ENCODE data around the gene GORASP2.
"Not testable (repeated sequence)": the region's sequence is repeated elsewhere in the genome, so short reads cannot be mapped to it uniquely, and the experiment has no call there.

The GORASP2 gene

DNA sequence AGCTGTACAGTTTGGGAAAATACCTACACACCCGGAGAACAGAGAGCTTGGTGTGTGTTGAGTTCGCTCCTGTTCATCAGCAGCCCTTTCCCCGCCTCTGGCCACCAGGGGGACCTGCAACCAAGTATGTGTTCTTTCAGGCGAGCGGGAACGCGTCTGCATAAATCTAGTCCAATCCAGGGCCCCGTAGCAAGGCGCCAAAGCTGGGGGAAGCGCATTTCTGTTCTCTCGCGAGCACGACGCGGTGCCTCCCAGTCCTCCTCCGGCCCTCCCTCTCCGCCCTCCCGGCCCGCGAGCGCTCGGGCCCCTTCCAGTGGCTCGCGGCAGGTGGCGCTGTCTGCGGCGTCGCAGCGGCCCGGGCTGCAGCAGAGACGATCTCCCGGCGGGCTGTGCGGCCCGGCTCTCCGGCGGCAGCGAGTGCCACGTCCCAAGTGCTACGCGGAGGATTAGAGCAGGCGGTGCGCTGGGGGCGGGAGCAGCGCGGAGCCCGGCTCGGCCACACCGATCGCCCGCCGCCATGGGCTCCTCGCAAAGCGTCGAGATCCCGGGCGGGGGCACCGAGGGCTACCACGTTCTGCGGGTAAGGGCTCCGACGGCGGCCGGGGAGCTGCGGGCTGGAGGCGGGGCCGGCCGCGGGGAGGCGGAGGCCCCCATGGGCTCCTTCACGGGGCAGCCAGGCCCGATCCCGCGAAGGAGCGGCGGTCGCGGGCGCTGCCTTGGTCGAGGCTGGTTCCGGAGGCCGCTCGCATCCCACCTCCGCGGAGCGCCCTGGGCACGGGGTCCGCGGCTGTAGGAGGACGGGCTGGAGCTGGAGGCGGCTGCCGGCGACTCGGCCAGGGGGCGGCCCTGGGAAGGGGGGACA is at the start of gene GORASP2:
Gene GORASP2 (plus strand): TSS at position 430 of the 862 bp plus-strand sequence. CDS start 88 bp downstream, at position 518.
- DNase-seq (ENCODE audit: low read depth in 3 of 3) = peak; percentile 84 to 96 (median 94)

DNA sequence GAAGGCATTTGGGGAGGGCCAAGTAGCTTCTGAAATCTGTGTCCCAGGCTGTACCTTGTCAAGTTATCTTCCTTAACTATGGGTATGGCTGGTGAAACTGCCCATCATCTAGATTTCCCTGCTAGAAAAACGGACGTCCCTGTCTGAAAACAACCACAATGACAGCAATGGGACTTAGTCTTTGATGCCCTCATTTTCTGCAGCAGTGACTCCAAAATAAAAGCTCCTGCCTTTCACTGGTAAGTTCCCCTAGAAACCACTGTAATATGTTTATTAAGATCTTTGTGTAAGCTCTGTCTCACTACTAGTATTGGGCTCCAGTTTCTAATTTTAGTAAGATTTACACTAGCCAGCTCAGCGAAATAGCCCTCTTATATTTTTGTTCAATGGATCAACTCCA is 47.2 kb upstream of the GORASP2 start:
- no peak for DNase-seq (ENCODE audit: low read depth in 3 of 3)

- no peak for DNase-seq (ENCODE audit: low read depth in 3 of 3)
These were observed 46.3 kb upstream of the GORASP2 start for GRCh38 chr2:170882758-170883157.

DNA sequence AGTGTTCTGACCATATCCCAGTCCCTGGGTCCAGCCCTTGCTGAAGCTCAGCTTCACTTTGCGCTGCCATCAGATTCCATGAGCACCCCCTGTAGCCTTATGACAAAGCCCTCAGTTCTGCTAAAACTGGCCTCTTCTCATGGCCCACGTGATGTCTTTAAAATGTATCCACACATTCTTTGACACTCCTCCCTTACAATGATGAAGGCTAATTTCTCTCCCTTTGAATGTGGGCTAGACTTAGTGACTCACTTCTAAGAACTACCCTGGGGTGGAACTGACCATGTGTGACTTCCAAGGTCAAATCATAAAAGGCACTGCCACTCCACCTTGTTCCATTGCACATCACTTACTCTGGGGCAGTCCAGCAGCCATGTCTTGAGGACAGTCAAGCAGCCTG is 45.4 kb upstream of the GORASP2 start:
- DNase-seq (ENCODE audit: low read depth in 3 of 3) = no peak

- no peak for DNase-seq (ENCODE audit: low read depth in 3 of 3)
These were observed 43.8 kb upstream of the GORASP2 start for GRCh38 chr2:170885130-170885791.

GRCh38 chr2:170886386-170886785 is 42.7 kb upstream of the GORASP2 start:
- DNase-seq (ENCODE audit: low read depth in 3 of 3) = no peak

DNA sequence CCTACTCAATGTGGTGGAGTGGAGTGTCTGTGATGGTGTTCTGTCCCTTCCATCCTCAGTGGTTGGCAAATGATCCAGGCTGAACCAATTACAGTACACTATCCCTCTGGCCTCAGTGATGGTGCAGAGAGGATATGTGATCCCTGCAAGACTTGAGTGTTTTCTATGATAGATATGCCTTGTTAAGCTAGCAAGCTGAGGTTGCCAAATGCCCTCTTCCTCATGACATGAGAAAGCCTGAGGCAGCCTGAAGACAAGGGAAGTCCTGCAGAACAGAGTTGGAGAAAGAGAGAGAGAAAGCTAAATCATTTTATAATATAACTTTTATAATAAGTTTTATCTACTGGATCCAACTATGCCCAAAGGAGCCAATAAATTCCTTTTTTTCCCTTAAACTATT is 41.6 kb upstream of the GORASP2 start:
- no peak for DNase-seq (ENCODE audit: low read depth in 3 of 3)

- no peak for DNase-seq (ENCODE audit: low read depth in 3 of 3)
These were observed 41.2 kb upstream of the GORASP2 start for GRCh38 chr2:170887896-170888295.

DNA sequence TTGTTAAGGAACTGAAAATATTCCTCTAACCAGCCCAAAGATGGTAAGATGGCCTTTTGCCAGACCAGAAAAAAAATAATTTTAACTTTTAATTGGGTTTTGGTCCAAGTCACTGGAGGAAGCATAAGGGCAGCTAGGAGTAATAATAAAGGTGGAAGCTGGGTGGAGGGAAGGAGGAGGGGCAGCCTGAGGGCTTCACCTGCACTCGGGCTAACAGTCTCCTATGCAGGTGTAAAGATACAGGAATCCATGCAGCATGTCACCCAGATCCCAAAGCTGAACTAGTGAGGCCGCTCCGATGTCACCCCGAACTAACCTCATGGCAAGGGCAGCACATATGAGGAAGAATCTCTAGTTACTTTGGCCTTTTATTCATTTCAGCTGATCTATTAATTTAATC is 37.2 kb upstream of the GORASP2 start:
- DNase-seq (ENCODE audit: low read depth in 3 of 3) = no peak

DNA sequence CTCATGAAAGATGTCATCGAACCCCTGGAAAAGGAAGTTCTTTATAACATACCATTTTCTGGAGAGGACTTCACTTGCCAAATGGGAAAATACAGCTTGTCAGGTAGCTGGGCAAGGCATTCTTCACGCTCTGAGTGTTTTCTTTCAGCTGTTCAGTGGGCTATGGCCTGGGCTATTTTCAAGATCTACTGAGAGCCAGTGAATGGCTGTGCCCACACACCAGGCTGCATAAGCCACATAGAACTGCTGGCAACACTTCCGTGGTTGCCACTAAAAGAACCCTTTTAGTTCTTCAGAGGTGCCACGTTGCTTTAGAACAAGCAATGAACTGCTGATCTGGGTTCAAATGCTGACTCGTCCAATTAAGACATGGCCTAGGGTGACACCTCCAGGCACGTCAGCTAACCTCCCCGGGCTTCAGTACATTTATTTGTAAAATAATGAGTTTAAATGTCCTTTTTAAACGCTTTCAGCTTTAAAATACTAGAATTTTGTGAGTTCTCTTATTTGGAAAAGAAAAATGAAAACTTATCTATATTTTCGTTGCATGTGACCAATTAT is 36.6 kb upstream of the GORASP2 start:
- no peak for DNase-seq (ENCODE audit: low read depth in 3 of 3)

- DNase-seq (ENCODE audit: low read depth in 3 of 3) = no peak
These were observed 33.9 kb upstream of the GORASP2 start for GRCh38 chr2:170895023-170895757.

GRCh38 chr2:170896622-170897021 is 32.4 kb upstream of the GORASP2 start:
- no peak for DNase-seq (ENCODE audit: low read depth in 3 of 3)

DNA sequence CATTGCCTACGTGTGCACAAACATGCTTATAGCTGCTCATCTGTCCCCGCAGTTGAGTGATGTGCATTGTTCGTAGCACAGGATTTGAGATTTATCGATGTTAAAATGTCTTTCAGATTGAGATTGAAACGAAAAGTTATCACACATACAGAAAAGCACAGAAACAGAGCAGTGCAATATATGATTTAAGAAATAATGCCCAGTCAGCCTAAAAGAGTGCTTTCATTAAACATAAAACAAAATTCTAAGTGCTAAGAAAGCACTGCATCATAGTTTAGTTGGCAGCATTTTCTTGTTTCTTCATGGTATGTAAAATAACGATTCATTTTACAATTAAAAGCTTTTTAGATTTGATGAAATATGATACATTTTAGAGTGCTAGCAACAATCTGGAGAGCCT is 31.9 kb upstream of the GORASP2 start:
- no peak for DNase-seq (ENCODE audit: low read depth in 3 of 3)

- DNase-seq (ENCODE audit: low read depth in 3 of 3) = no peak
These were observed 23.2 kb upstream of the GORASP2 start for GRCh38 chr2:170905864-170906263.

DNA sequence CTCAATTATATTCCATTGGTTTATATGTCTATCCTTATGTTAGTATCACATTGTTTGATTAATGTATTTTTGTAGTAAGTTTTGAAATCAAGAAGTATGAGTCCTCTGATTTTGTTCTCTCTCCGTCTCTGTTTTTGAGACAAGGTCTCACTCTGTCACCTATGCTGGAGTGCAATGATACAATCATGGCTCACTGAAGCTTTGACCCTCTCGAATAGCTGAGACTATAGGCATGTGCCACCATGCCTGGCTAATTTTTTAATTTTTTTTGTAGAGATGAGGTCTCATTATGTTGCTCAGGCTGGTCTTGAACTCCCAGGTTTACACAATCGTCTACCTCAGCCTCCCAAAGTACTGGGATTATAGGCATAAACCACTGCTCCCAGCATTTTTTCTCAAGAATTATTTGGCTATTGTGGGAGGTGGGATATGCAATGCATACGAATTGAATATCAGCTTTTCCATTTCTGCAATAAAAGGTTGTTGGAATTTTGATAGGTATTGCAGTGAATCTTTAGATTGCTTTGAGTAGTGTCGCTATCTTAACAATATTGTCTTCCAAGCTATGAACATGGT is 17.7 kb upstream of the GORASP2 start:
- no peak for DNase-seq (ENCODE audit: low read depth in 3 of 3)

- not testable (repeated sequence) for DNase-seq (ENCODE audit: low read depth in 3 of 3)
These were observed 13.9 kb upstream of the GORASP2 start for GRCh38 chr2:170914994-170915666.

GRCh38 chr2:170917219-170917913 is 11.7 kb upstream of the GORASP2 start:
- no peak for DNase-seq (ENCODE audit: low read depth in 3 of 3)

GRCh38 chr2:170917957-170918356 is 11.1 kb upstream of the GORASP2 start:
- no peak for DNase-seq (ENCODE audit: low read depth in 3 of 3)

DNA sequence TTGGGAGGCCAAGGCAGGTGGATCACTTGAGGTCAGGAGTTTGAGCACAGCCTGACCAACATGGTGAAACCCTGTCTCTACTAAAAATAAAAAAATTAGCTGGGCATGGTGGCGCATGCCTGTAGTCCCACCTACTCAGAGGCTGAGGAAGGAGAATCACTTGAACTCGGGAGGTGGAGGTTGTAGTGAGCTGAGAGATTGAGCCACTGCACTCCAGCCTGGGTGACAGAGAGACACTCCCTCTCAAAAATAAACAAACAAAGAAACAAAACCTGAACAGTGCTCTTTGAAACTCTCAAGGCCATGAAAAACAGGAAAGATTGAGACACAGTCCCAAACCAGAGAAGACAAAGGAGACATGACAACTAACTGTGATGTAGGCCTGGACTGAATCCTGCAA is 7.2 kb upstream of the GORASP2 start:
- DNase-seq (ENCODE audit: low read depth in 3 of 3) = not testable (repeated sequence)

- DNase-seq (ENCODE audit: low read depth in 3 of 3) = no peak
These were observed 6.2 kb upstream of the GORASP2 start for GRCh38 chr2:170922634-170923494.
